SK-N-SH treated with all-trans-retinoic acid at 6 μM for 48 hours (cell line): ENCODE measurements around the gene PDE5A.
A peak's percentile ranks its signal among the peaks of the same experiment; 100 is the strongest.

Source experiments
- ATAC-seq: fragments of 200-7000 bp; cut with Tn5 transposase; 3 replicates; pipeline ENCODE4 v1.9.1; 2020; ENCODE audit warnings: mild to moderate bottlenecking, moderate library complexity
- ARNTL ChIP-seq: fragments of 450-650 bp; formaldehyde crosslinking; IDR thresholded peaks from 2 replicates; pipeline ENCODE4 v1.5.0; 2020; ENCODE audit warnings: low read depth, mild to moderate bottlenecking, moderate library complexity, borderline replicate concordance
- BACH2 ChIP-seq: fragments of 250-450 bp; sonication (Bioruptor Pico); IDR thresholded peaks from 2 replicates; pipeline ENCODE4 v1.9.0; 2021; ENCODE audit warnings: mild to moderate bottlenecking, borderline replicate concordance
- CREB5 ChIP-seq: fragments of 250-450 bp; sonication (Bioruptor Pico); IDR thresholded peaks from 2 replicates; pipeline ENCODE4 v1.5.1; 2020; ENCODE audit warnings: low read depth, mild to moderate bottlenecking, moderate library complexity
- CSRNP3 ChIP-seq: fragments of 250-450 bp; sonication (Bioruptor Pico); IDR thresholded peaks from 2 replicates; pipeline ENCODE4 v1.5.1; 2021; ENCODE audit warnings: mild to moderate bottlenecking, moderate library complexity
- ESRRG ChIP-seq: fragments of 250-450 bp; sonication (Bioruptor Pico); IDR thresholded peaks from 2 replicates; pipeline ENCODE4 v1.6.1; 2021; ENCODE audit warnings: mild to moderate bottlenecking
- ISL1 ChIP-seq: fragments of 250-450 bp; sonication (Bioruptor Pico); IDR thresholded peaks from 2 replicates; pipeline ENCODE4 v2.1.2; 2022; ENCODE audit warnings: mild to moderate bottlenecking, moderate library complexity
- PPARA ChIP-seq: fragments of 250-450 bp; sonication (Bioruptor Pico); IDR thresholded peaks from 2 replicates; pipeline ENCODE4 v1.5.0; 2020; ENCODE audit warnings: mild to moderate bottlenecking, borderline replicate concordance
- TCF4 ChIP-seq: fragments of 250-450 bp; sonication (Bioruptor Pico); IDR thresholded peaks from 2 replicates; pipeline ENCODE4 v1.8.0; 2021; ENCODE audit warnings: mild to moderate bottlenecking, moderate library complexity, borderline replicate concordance
- ZNF565 ChIP-seq: fragments of 450-650 bp; formaldehyde crosslinking; conservative IDR thresholded peaks from 2 replicates; pipeline ENCODE4 v1.5.0; 2020; ENCODE audit warnings: low read depth, mild to moderate bottlenecking, moderate library complexity
- ZNF70 ChIP-seq: fragments of 450-650 bp; formaldehyde crosslinking; IDR thresholded peaks from 2 replicates; pipeline ENCODE4 v1.5.0; 2020; ENCODE audit warnings: mild to moderate bottlenecking, moderate library complexity
- TF ChIP-seq, protein P1 (sequence below): fragments of 250-450 bp; sonication (Bioruptor Pico); IDR thresholded peaks from 2 replicates; pipeline ENCODE4 v1.8.0; 2021; ENCODE audit warnings: low read depth, mild to moderate bottlenecking, moderate library complexity, borderline replicate concordance
- TF ChIP-seq, protein P2 (sequence below): fragments of 250-450 bp; sonication (Bioruptor Pico); IDR thresholded peaks from 2 replicates; pipeline ENCODE4 v1.5.0; 2020; ENCODE audit warnings: mild to moderate bottlenecking, moderate library complexity
- TF ChIP-seq, protein P3 (sequence below): fragments of 250-450 bp; sonication (Bioruptor Pico); IDR thresholded peaks from 2 replicates; pipeline ENCODE4 v1.8.0; 2020; ENCODE audit warnings: mild to moderate bottlenecking, moderate library complexity, borderline replicate concordance

Gene PDE5A

GRCh38 chr4:119579823-119580222 is 48.8 kb downstream of the PDE5A start:
- TF ChIP-seq PPARA (CRISPR knock-in tag), result no peak
- ATAC-seq, result no peak

- peak; percentile 94 for ATAC-seq
- TF ChIP-seq, protein P1, sequence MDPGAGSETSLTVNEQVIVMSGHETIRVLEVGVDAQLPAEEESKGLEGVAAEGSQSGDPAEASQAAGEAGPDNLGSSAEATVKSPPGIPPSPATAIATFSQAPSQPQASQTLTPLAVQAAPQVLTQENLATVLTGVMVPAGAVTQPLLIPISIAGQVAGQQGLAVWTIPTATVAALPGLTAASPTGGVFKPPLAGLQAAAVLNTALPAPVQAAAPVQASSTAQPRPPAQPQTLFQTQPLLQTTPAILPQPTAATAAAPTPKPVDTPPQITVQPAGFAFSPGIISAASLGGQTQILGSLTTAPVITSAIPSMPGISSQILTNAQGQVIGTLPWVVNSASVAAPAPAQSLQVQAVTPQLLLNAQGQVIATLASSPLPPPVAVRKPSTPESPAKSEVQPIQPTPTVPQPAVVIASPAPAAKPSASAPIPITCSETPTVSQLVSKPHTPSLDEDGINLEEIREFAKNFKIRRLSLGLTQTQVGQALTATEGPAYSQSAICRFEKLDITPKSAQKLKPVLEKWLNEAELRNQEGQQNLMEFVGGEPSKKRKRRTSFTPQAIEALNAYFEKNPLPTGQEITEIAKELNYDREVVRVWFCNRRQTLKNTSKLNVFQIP (CRISPR knock-in tag), result no peak
- TF ChIP-seq ISL1 (CRISPR knock-in tag), result peak; percentile 48
Measured at GRCh38 chr4:119570401-119570800, 58.2 kb downstream of the PDE5A start.

DNA sequence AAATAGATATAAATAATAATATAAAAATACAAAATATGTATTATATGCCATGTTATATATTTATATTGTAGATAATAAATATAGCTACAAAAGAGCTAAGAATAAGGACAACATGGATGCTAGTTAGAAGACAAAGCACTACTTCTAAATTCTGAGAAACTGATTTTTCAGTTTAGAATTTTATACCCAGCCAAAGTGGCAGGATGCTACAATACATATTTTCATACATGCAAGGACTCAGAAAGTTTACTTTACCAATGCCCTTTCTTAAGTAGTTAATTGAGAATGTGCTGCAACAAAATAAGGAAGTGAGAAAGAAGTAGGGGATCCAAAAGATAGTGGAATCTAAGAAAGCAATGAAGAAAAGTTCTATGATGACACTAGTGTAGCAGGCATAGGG is 64.5 kb downstream of the PDE5A start:
- TF ChIP-seq ESRRG (CRISPR knock-in tag) (no peak), BACH2 (CRISPR knock-in tag) (no peak), ARNTL (CRISPR knock-in tag) (no peak), CSRNP3 (no peak), ZNF565 (CRISPR knock-in tag) (no peak)
- TF ChIP-seq, protein P1 (CRISPR knock-in tag), result no peak
- TF ChIP-seq, protein P2, sequence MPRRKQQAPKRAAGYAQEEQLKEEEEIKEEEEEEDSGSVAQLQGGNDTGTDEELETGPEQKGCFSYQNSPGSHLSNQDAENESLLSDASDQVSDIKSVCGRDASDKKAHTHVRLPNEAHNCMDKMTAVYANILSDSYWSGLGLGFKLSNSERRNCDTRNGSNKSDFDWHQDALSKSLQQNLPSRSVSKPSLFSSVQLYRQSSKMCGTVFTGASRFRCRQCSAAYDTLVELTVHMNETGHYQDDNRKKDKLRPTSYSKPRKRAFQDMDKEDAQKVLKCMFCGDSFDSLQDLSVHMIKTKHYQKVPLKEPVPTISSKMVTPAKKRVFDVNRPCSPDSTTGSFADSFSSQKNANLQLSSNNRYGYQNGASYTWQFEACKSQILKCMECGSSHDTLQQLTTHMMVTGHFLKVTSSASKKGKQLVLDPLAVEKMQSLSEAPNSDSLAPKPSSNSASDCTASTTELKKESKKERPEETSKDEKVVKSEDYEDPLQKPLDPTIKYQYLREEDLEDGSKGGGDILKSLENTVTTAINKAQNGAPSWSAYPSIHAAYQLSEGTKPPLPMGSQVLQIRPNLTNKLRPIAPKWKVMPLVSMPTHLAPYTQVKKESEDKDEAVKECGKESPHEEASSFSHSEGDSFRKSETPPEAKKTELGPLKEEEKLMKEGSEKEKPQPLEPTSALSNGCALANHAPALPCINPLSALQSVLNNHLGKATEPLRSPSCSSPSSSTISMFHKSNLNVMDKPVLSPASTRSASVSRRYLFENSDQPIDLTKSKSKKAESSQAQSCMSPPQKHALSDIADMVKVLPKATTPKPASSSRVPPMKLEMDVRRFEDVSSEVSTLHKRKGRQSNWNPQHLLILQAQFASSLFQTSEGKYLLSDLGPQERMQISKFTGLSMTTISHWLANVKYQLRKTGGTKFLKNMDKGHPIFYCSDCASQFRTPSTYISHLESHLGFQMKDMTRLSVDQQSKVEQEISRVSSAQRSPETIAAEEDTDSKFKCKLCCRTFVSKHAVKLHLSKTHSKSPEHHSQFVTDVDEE, result no peak
- TF ChIP-seq, protein P3, sequence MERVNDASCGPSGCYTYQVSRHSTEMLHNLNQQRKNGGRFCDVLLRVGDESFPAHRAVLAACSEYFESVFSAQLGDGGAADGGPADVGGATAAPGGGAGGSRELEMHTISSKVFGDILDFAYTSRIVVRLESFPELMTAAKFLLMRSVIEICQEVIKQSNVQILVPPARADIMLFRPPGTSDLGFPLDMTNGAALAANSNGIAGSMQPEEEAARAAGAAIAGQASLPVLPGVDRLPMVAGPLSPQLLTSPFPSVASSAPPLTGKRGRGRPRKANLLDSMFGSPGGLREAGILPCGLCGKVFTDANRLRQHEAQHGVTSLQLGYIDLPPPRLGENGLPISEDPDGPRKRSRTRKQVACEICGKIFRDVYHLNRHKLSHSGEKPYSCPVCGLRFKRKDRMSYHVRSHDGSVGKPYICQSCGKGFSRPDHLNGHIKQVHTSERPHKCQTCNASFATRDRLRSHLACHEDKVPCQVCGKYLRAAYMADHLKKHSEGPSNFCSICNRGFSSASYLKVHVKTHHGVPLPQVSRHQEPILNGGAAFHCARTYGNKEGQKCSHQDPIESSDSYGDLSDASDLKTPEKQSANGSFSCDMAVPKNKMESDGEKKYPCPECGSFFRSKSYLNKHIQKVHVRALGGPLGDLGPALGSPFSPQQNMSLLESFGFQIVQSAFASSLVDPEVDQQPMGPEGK, result no peak
- TF ChIP-seq, all 23 proteins: peak for 0
- no peak for ATAC-seq

GRCh38 chr4:119559044-119559647 is 69.5 kb downstream of the PDE5A start:
- no peak for TF ChIP-seq CSRNP3
- peak; percentile 82 for ATAC-seq

DNA sequence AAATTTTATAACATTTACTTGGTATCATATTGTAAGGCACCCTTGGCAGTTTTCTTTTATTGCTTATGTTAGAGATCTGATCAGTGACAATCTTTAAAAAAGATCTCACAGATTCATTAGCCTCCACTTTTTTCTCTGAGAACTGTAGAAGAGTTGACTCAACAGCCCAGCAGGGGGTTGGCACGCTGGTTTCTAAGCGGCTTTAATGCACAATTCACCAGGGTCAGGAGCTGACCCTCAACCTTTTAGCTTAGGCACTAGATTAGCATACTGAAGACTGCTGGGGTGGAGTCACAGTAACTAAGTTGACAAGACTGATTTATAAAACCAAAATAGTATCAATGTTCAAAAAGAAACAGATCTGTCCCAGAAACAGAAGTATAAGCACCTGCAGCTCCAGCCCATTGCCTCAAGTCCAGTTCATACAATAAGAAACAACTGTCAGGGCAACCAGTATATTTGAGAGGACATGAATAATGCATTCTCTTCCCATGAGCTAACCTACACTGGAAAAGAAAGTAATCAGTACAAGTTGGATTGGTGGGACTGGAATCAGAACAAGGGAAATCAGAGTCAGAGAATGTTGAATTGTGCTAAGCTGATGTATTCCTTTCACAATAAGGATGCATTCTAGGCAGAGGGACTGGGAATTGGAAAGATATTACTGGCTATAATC is 77.6 kb downstream of the PDE5A start:
- TF ChIP-seq ZNF70 (no peak), TCF4 (CRISPR knock-in tag) (no peak), CREB5 (CRISPR knock-in tag) (no peak), ISL1 (CRISPR knock-in tag) (no peak)
- peak; percentile 59; the same call in 2 of the 3 replicates for ATAC-seq
